Stomach (tissue), 9 donors: ENCODE measurements around the gene NLK. TPM values are rescaled to one million over a fixed set of nuclear protein-coding genes. Genes with fewer than 3 reads are reported as not detected.

ENCODE experiments used
- DNase-seq, 2 donors: peaks; one replicate each; pipeline versions ENCODE4 v3.0.0 to v3.0.0-alpha.2; 2013 to 2019
- H3K27ac ChIP-seq, 5 donors: fragments of 200-600 bp in 4 of 5; sonication (generic) in 4 of 5; one replicate each; pipeline ENCODE4 v1.5.1; 2013 to 2019; ENCODE audit warnings: mild to moderate bottlenecking in 1 of 5, moderate library complexity in 1 of 5
- H3K27me3 ChIP-seq, 3 donors: fragments of 200-600 bp; sonication (generic); one replicate each; pipeline ENCODE4 v1.5.1; 2017 to 2019; ENCODE audit warnings: mixed run types in 1 of 3
- H3K36me3 ChIP-seq, 4 donors: fragments of 200-600 bp; sonication (generic); 1 replicate in 3 of 4; 2 replicates in 1 of 4; pipeline ENCODE4 v1.5.1; 2016 to 2019
- H3K4me1 ChIP-seq, 4 donors: fragments of 200-600 bp; sonication (generic); one replicate each; pipeline ENCODE4 v1.5.1; 2016 to 2019
- H3K4me3 ChIP-seq, 4 donors: fragments of 200-600 bp; sonication (generic) in 3 of 4; one replicate each; pipeline ENCODE4 v1.5.1; 2016 to 2019; ENCODE audit warnings: mild to moderate bottlenecking in 1 of 4
- H3K9me3 ChIP-seq, 4 donors: fragments of 200-600 bp; sonication (generic); one replicate each; pipeline ENCODE4 v1.5.1; 2016 to 2019
- CTCF ChIP-seq, 7 experiments: fragments of 450-650 bp in 4 of 7; fragments of 200-600 bp in 3 of 7; sonication (generic) in 3 of 7; IDR thresholded peaks; one replicate each; pipeline ENCODE4 v1.5.1; 2016 to 2019; ENCODE audit warnings: antibody characterized with exemption in 7 of 7, control low read depth in 2 of 7, mild to moderate bottlenecking in 1 of 7
- EP300 ChIP-seq: sonication (generic); formaldehyde crosslinking; IDR thresholded peaks from one replicate; pipeline ENCODE4 v1.6.1; 2017; ENCODE audit warnings: antibody characterized with exemption
- POLR2A ChIP-seq, 4 donors: fragments of 450-650 bp; IDR thresholded peaks; one replicate each; pipeline ENCODE4 v1.6.1; 2016; ENCODE audit warnings: antibody characterized with exemption in 4 of 4, control low read depth in 2 of 4, mild to moderate bottlenecking in 1 of 4, moderate library complexity in 1 of 4
- POLR2AphosphoS5 ChIP-seq, 3 donors: sonication (generic); formaldehyde crosslinking; IDR thresholded peaks; one replicate each; pipeline ENCODE4 v1.6.1; 2016; ENCODE audit warnings: antibody characterized with exemption in 3 of 3
- WGBS, 5 donors: extraction: QIAGEN DNeasy Blood & Tissue Kit in 3 of 5; methylation state at CpG; one replicate each; pipeline versions ENCODE4 v1.1.5 to v1.1.7; 2013 to 2018; 5-methylcytosine and 5-hydroxymethylcytosine counted together
- intact Hi-C: fragments of 100-400 bp; cut with DNase I; formaldehyde crosslinking; loops from one replicate; pipeline ENCODE4 v1.15.1; 2023; ENCODE audit warnings: low total_unique reads
- polyA plus RNA-seq, 3 donors: library from polyadenylated mRNA; stranded (reverse); fragments of 200-250 nt; gene quantifications; one replicate each; pipeline ENCODE4 v1.2.3, GENCODE V29; 2013
- total RNA-seq, 5 donors: library from RNA; depleted of rRNA; stranded (reverse); fragments of >200 nt; gene quantifications; one replicate each; pipeline versions ENCODE4 v1.1.0 to v1.2.3, GENCODE V29; 2014 to 2016
- donor health status: healthy with polysubstance abuse.
- donor health status: Bipolar disorder and iron deficiency.
- donor health status: healthy.

NLK gene
- total and polyA plus RNA-seq, 8 donors = 4.3 to 169 (median 14.7) TPM

- intact Hi-C loops = no loop called here
- H3K36me3 ChIP-seq = peaks cover 0 to 77% (median 64%) of the 10 kb centered on the region in 4 donors
- H3K4me3 ChIP-seq = no peak overlapping the region
- H3K27ac ChIP-seq = no peak overlapping the region
- no peaks in the 10 kb centered on the region for H3K9me3 ChIP-seq
- peaks cover 0 to 8% (median 2%) of the 10 kb centered on the region in 4 donors for H3K4me1 ChIP-seq
- no peaks in the 10 kb centered on the region for H3K27me3 ChIP-seq
- TF ChIP-seq POLR2AphosphoS5 (IDR thresholded peaks at IDR 0.05) = no peak
- no peak for TF ChIP-seq POLR2A (IDR thresholded peaks at IDR 0.05)
- no peak for TF ChIP-seq EP300
- no peak for TF ChIP-seq CTCF (IDR thresholded peaks at IDR 0.05)
- DNase-seq = no peak
Measured at GRCh38 chr17:28194382-28194781, 151.9 kb downstream of the NLK start.

GRCh38 chr17:28196636-28197035 is 154.2 kb downstream of the NLK start:
- DNase-seq = no peak
- Histone ChIP-seq H3K36me3 (peaks cover 0 to 67% (median 56%) of the 10 kb centered on the region in 4 donors), H3K4me1 (peaks cover 0 to 7% (median 0%) of the 10 kb centered on the region in 4 donors), H3K4me3 (no peak overlapping the region), H3K27me3 (no peaks in the 10 kb centered on the region), H3K27ac (no peak overlapping the region), H3K9me3 (no peaks in the 10 kb centered on the region)
- 91 to 100% (median 95%) methylated on average over 1 of the region's 1 CpG for WGBS, 5 donors
- no peak for TF ChIP-seq EP300
- no peak for TF ChIP-seq POLR2AphosphoS5 (IDR thresholded peaks at IDR 0.05)
- no peak for TF ChIP-seq POLR2A (IDR thresholded peaks at IDR 0.05)
- TF ChIP-seq CTCF (IDR thresholded peaks at IDR 0.05) = no peak
- intact Hi-C loops = no loop called here

- intact Hi-C loops = no loop called here
- H3K27me3 ChIP-seq = no peaks in the 10 kb centered on the region
- H3K4me1 ChIP-seq = no peaks in the 10 kb centered on the region
- TF ChIP-seq EP300 (no peak), CTCF (IDR thresholded peaks at IDR 0.05) (no peak), POLR2A (IDR thresholded peaks at IDR 0.05) (no peak), POLR2AphosphoS5 (IDR thresholded peaks at IDR 0.05) (no peak)
- WGBS, 5 donors = 90 to 96% (median 95%) methylated on average over 6 of the region's 6 CpGs
- H3K9me3 ChIP-seq = no peaks in the 10 kb centered on the region
- no peak overlapping the region for H3K4me3 ChIP-seq
- no peak overlapping the region for H3K27ac ChIP-seq
- DNase-seq = no peak
- H3K36me3 ChIP-seq = peaks cover 0 to 43% (median 35%) of the 10 kb centered on the region in 4 donors
Measured at GRCh38 chr17:28199115-28199514, 156.6 kb downstream of the NLK start.

- H3K4me1 ChIP-seq = no peaks in the 10 kb centered on the region
- intact Hi-C loops = no loop called here
- 85 to 96% (median 93%) methylated on average over 2 of the region's 2 CpGs for WGBS, 5 donors
Measured at GRCh38 chr17:28199728-28200127, 157.3 kb downstream of the NLK start.

More at GRCh38 chr17:28199728-28200127, 157.3 kb downstream of the NLK start:
- Histone ChIP-seq H3K36me3 (peaks cover 0 to 37% (median 29%) of the 10 kb centered on the region in 4 donors), H3K9me3 (no peaks in the 10 kb centered on the region), H3K27ac (no peak overlapping the region), H3K4me3 (no peak overlapping the region), H3K27me3 (no peaks in the 10 kb centered on the region)
- TF ChIP-seq POLR2A (IDR thresholded peaks at IDR 0.05) (no peak), EP300 (no peak), POLR2AphosphoS5 (IDR thresholded peaks at IDR 0.05) (no peak), CTCF (IDR thresholded peaks at IDR 0.05) (no peak)
- no peak for DNase-seq
